ENCODE measurements around the gene KIF1A.

The KIF1A gene

GRCh38 chr2:240799033-240799820 is 20.8 kb downstream of the KIF1A start:
- Histone ChIP-seq H4K20me1 (ENCODE audit: insufficient read depth, low read length) (no peaks in the 10 kb centered on the region), H3K4me1 (ENCODE audit: low read length) (no peaks in the 10 kb centered on the region), H3K4me2 (ENCODE audit: low read depth, low read length) (no peak overlapping the region), H3K9ac (ENCODE audit: low read length) (no peak overlapping the region), H3K9me2 (replicated peaks; ENCODE audit: insufficient read depth, low read length) (no peaks in the 10 kb centered on the region), H3K36me3 (replicated peaks; ENCODE audit: insufficient read depth, low read length) (no peaks in the 10 kb centered on the region), H3K27ac (ENCODE audit: low read length) (no peak overlapping the region), H3K79me2 (ENCODE audit: low read length) (no peaks in the 10 kb centered on the region), H3K27me3 (replicated peaks; ENCODE audit: insufficient read depth, low read length) (peaks cover 100% of the 10 kb centered on the region), H3K4me3 (ENCODE audit: low read length) (no peak overlapping the region), H3F3A (ENCODE audit: insufficient read depth, low read length) (no peaks in the 10 kb centered on the region), H2AFZ (ENCODE audit: low read length) (no peak overlapping the region), H3K9me3 (replicated peaks; ENCODE audit: insufficient read depth, low read length) (no peaks in the 10 kb centered on the region)
- no peak for DNase-seq
- TF ChIP-seq CTCF (IDR thresholded peaks at IDR 0.05; ENCODE audit: low read length): no peak
- TF ChIP-seq EZH2phosphoT487 (IDR thresholded peaks at IDR 0.05; ENCODE audit: low read length): no peak
- TF ChIP-seq EZH2 (optimal IDR thresholded peaks at IDR 0.05; ENCODE audit: low read depth, low read length): no peak

- no peak overlapping the region for H2AFZ ChIP-seq (ENCODE audit: low read length)
- H3K4me2 ChIP-seq (ENCODE audit: low read depth, low read length): no peak overlapping the region
- no peak overlapping the region for H3K9ac ChIP-seq (ENCODE audit: low read length)
- H3K27me3 ChIP-seq (replicated peaks; ENCODE audit: insufficient read depth, low read length): peaks cover 100% of the 10 kb centered on the region
- H3K27ac ChIP-seq (ENCODE audit: low read length): no peak overlapping the region
- TF ChIP-seq EZH2 (optimal IDR thresholded peaks at IDR 0.05; ENCODE audit: low read depth, low read length) (no peak), CTCF (IDR thresholded peaks at IDR 0.05; ENCODE audit: low read length) (no peak), EZH2phosphoT487 (IDR thresholded peaks at IDR 0.05; ENCODE audit: low read length) (no peak)
- H3F3A ChIP-seq (ENCODE audit: insufficient read depth, low read length): no peaks in the 10 kb centered on the region
- H3K9me3 ChIP-seq (replicated peaks; ENCODE audit: insufficient read depth, low read length): no peaks in the 10 kb centered on the region
- no peak overlapping the region for H3K4me3 ChIP-seq (ENCODE audit: low read length)
- H3K36me3 ChIP-seq (replicated peaks; ENCODE audit: insufficient read depth, low read length): no peaks in the 10 kb centered on the region
- no peaks in the 10 kb centered on the region for H4K20me1 ChIP-seq (ENCODE audit: insufficient read depth, low read length)
- no peaks in the 10 kb centered on the region for H3K9me2 ChIP-seq (replicated peaks; ENCODE audit: insufficient read depth, low read length)
- DNase-seq: no peak
- H3K4me1 ChIP-seq (ENCODE audit: low read length): no peaks in the 10 kb centered on the region
- H3K79me2 ChIP-seq (ENCODE audit: low read length): no peaks in the 10 kb centered on the region
Observed at GRCh38 chr2:240798327-240798905, 21.6 kb downstream of the KIF1A start.

GRCh38 chr2:240797914-240798313 is 22.1 kb downstream of the KIF1A start:
- Histone ChIP-seq H3K9me2 (replicated peaks; ENCODE audit: insufficient read depth, low read length) (no peaks in the 10 kb centered on the region), H3K27ac (ENCODE audit: low read length) (no peak overlapping the region), H3K9me3 (replicated peaks; ENCODE audit: insufficient read depth, low read length) (no peaks in the 10 kb centered on the region), H3K36me3 (replicated peaks; ENCODE audit: insufficient read depth, low read length) (no peaks in the 10 kb centered on the region), H4K20me1 (ENCODE audit: insufficient read depth, low read length) (no peaks in the 10 kb centered on the region), H3K4me2 (ENCODE audit: low read depth, low read length) (no peak overlapping the region), H3K27me3 (replicated peaks; ENCODE audit: insufficient read depth, low read length) (peaks cover 98% of the 10 kb centered on the region), H3K4me1 (ENCODE audit: low read length) (no peaks in the 10 kb centered on the region), H2AFZ (ENCODE audit: low read length) (no peak overlapping the region), H3K79me2 (ENCODE audit: low read length) (no peaks in the 10 kb centered on the region), H3K9ac (ENCODE audit: low read length) (no peak overlapping the region), H3F3A (ENCODE audit: insufficient read depth, low read length) (no peaks in the 10 kb centered on the region), H3K4me3 (ENCODE audit: low read length) (no peak overlapping the region)
- TF ChIP-seq EZH2 (optimal IDR thresholded peaks at IDR 0.05; ENCODE audit: low read depth, low read length) (no peak), CTCF (IDR thresholded peaks at IDR 0.05; ENCODE audit: low read length) (no peak), EZH2phosphoT487 (IDR thresholded peaks at IDR 0.05; ENCODE audit: low read length) (no peak)
- no peak for DNase-seq

All from MM.1S (cell line).